HG03558 (cell line): ENCODE measurements around the gene ATP10A.

Source experiments
- ATAC-seq: cut with Tn5 transposase; IDR thresholded peaks from one replicate; pipeline ENCODE4 v1.9.1; 2021; ENCODE audit warnings: moderate number of reproducible peaks; ENCODE audit not compliant: unreplicated experiment; ENCODE audit errors: extremely low read depth

ATP10A gene

GRCh38 chr15:25743548-25744275 is 119.4 kb downstream of the ATP10A start:
- no peak for ATAC-seq

- no peak for ATAC-seq
Observed at GRCh38 chr15:25742776-25743547, 120.2 kb downstream of the ATP10A start.

GRCh38 chr15:25742041-25742730 is 120.9 kb downstream of the ATP10A start:
- no peak for ATAC-seq

GRCh38 chr15:25741256-25741580 is 121.9 kb downstream of the ATP10A start:
- no peak for ATAC-seq

GRCh38 chr15:25740383-25741255 is 122.5 kb downstream of the ATP10A start:
- ATAC-seq, result no peak

- no peak for ATAC-seq
Observed at GRCh38 chr15:25739687-25740121, 123.4 kb downstream of the ATP10A start.

- ATAC-seq, result no peak
Observed at GRCh38 chr15:25738171-25738965, 124.8 kb downstream of the ATP10A start.

- ATAC-seq, result no peak
Observed at GRCh38 chr15:25737218-25737643, 125.9 kb downstream of the ATP10A start.

GRCh38 chr15:25736461-25736860 is 126.7 kb downstream of the ATP10A start:
- no peak for ATAC-seq

GRCh38 chr15:25735550-25736384 is 127.4 kb downstream of the ATP10A start:
- no peak for ATAC-seq

GRCh38 chr15:25734680-25735355 is 128.3 kb downstream of the ATP10A start:
- no peak for ATAC-seq

- no peak for ATAC-seq
Observed at GRCh38 chr15:25733856-25734679, 129.1 kb downstream of the ATP10A start.

- ATAC-seq, result no peak
Observed at GRCh38 chr15:25733036-25733855, 129.9 kb downstream of the ATP10A start.

- ATAC-seq, result no peak
Observed at GRCh38 chr15:25732191-25732590, 130.9 kb downstream of the ATP10A start.

GRCh38 chr15:25731411-25731810 is 131.7 kb downstream of the ATP10A start:
- no peak for ATAC-seq

GRCh38 chr15:25730918-25731317 is 132.2 kb downstream of the ATP10A start:
- no peak for ATAC-seq
